GM21529 (cell line): ENCODE measurements around the gene ABLIM1.

Experiments used
- ATAC-seq: cut with Tn5 transposase; IDR thresholded peaks from one replicate; pipeline ENCODE4 v1.9.1; 2021; ENCODE audit not compliant: unreplicated experiment

The ABLIM1 gene

GRCh38 chr10:114680543-114681117 lies 22.6 kb upstream of the ABLIM1 start:
- ATAC-seq, result no peak

GRCh38 chr10:114679552-114679951 lies 21.5 kb upstream of the ABLIM1 start:
- no peak for ATAC-seq

- no peak for ATAC-seq
These were observed 20.7 kb upstream of the ABLIM1 start for GRCh38 chr10:114678820-114679219.

- ATAC-seq, result no peak
These were observed 20.3 kb upstream of the ABLIM1 start for GRCh38 chr10:114678336-114678735.

- no peak for ATAC-seq
These were observed 16.3 kb upstream of the ABLIM1 start for GRCh38 chr10:114674346-114674745.

GRCh38 chr10:114669648-114670047 lies 11.6 kb upstream of the ABLIM1 start:
- no peak for ATAC-seq

GRCh38 chr10:114668375-114669080 lies 10.5 kb upstream of the ABLIM1 start:
- ATAC-seq, result no peak

GRCh38 chr10:114665873-114666272 lies 7.8 kb upstream of the ABLIM1 start:
- ATAC-seq, result no peak

- no peak for ATAC-seq
These were observed 7.3 kb upstream of the ABLIM1 start for GRCh38 chr10:114665406-114665805.

GRCh38 chr10:114664127-114664526 lies 6.1 kb upstream of the ABLIM1 start:
- no peak for ATAC-seq

GRCh38 chr10:114663626-114664025 lies 5.6 kb upstream of the ABLIM1 start:
- ATAC-seq, result no peak

GRCh38 chr10:114662646-114663217 lies 4.7 kb upstream of the ABLIM1 start:
- no peak for ATAC-seq

- ATAC-seq, result no peak
These were observed 3.3 kb upstream of the ABLIM1 start for GRCh38 chr10:114661212-114661880.

GRCh38 chr10:114655671-114656070 lies 2.4 kb downstream of the ABLIM1 start:
- ATAC-seq, result no peak

- ATAC-seq, result no peak
These were observed 3.1 kb downstream of the ABLIM1 start for GRCh38 chr10:114654822-114655575.

GRCh38 chr10:114653926-114654325 lies 4.1 kb downstream of the ABLIM1 start:
- ATAC-seq, result no peak

GRCh38 chr10:114652402-114653368 lies 5.4 kb downstream of the ABLIM1 start:
- no peak for ATAC-seq

- ATAC-seq, result no peak
These were observed 7.2 kb downstream of the ABLIM1 start for GRCh38 chr10:114650831-114651230.

GRCh38 chr10:114650266-114650665 lies 7.8 kb downstream of the ABLIM1 start:
- ATAC-seq, result no peak
